Measurements from ENCODE around the gene TIGD6. TPM values are rescaled to one million over a fixed set of nuclear protein-coding genes. Genes with fewer than 3 reads are reported as not detected.

The TIGD6 gene
- total RNA-seq, 5 donors from 2014 or later (not counting 1 experiment from before 2014, with no cell fraction given): 1.7 to 4.5 (median 4.0) TPM

GRCh38 chr5:149956685-149957084 lies 43.8 kb downstream of the TIGD6 start:
- WGBS (ENCODE audit: insufficient coverage): 71% methylated on average over 1 of the region's 5 CpGs
- CTCF ChIA-PET: interaction anchor here in 1 of 2 donors (0.7 kb wide), 1 partner anchor 53 kb away, joined by 4 read pairs; no protein-coding TSS in a partner anchor
- Mint-ChIP-seq H3K36me3 (no peaks in the 10 kb centered on the region), H3K9me3 (no peaks in the 10 kb centered on the region), H3K27ac (no peak overlapping the region), H3K4me1 (peaks cover 20 to 24% (median 23%) of the 10 kb centered on the region in 3 donors), H3K27me3 (no peaks in the 10 kb centered on the region), H3K4me3 (no peak overlapping the region)
- POLR2A ChIA-PET: interaction anchor here in 1 of 2 donors (0.6 kb wide), 1 partner anchor 9 kb away, joined by 5 read pairs; no protein-coding TSS in a partner anchor
- Histone ChIP-seq H3K4me1 (ENCODE audit: control insufficient read depth in 1 of 2, extremely low read depth in 1 of 2, insufficient read depth in 2 of 2, low read length in 2 of 2) (peaks cover 6 to 21% of the 10 kb centered on the region in 2 experiments), H3K4me3 (ENCODE audit: control insufficient read depth in 1 of 2, extremely low read depth in 1 of 2, low read length in 1 of 2) (no peak overlapping the region), H3K36me3 (ENCODE audit: control insufficient read depth in 2 of 2, extremely low read depth in 1 of 2, insufficient read depth in 1 of 2, low read length in 1 of 2) (no peaks in the 10 kb centered on the region), H3K27ac (ENCODE audit: low read length) (no peak overlapping the region), H3K27me3 (replicated peaks in 1 of 2; ENCODE audit: control insufficient read depth in 2 of 2, extremely low read depth in 1 of 2, insufficient read depth in 2 of 2, low read length in 1 of 2) (peaks cover 0 to 10% of the 10 kb centered on the region in 2 experiments), H3K9me3 (no peaks in the 10 kb centered on the region)
- no peak for ATAC-seq (replicated peaks in 1 of 4)
- no peak for DNase-seq

GRCh38 chr5:149954798-149955197 lies 45.7 kb downstream of the TIGD6 start:
- WGBS (ENCODE audit: insufficient coverage): 85% methylated on average over 3 of the region's 6 CpGs
- Histone ChIP-seq H3K4me3 (ENCODE audit: control insufficient read depth in 1 of 2, extremely low read depth in 1 of 2, low read length in 1 of 2) (no peak overlapping the region), H3K4me1 (ENCODE audit: control insufficient read depth in 1 of 2, extremely low read depth in 1 of 2, insufficient read depth in 2 of 2, low read length in 2 of 2) (peaks cover 3 to 8% of the 10 kb centered on the region in 2 experiments), H3K36me3 (ENCODE audit: control insufficient read depth in 2 of 2, extremely low read depth in 1 of 2, insufficient read depth in 1 of 2, low read length in 1 of 2) (no peaks in the 10 kb centered on the region), H3K9me3 (no peaks in the 10 kb centered on the region), H3K27me3 (replicated peaks in 1 of 2; ENCODE audit: control insufficient read depth in 2 of 2, extremely low read depth in 1 of 2, insufficient read depth in 2 of 2, low read length in 1 of 2) (peaks cover 0 to 10% of the 10 kb centered on the region in 2 experiments), H3K27ac (ENCODE audit: low read length) (no peak overlapping the region)
- Mint-ChIP-seq H3K36me3 (no peaks in the 10 kb centered on the region), H3K9me3 (no peaks in the 10 kb centered on the region), H3K27me3 (no peaks in the 10 kb centered on the region), H3K4me3 (no peak overlapping the region), H3K4me1 (peaks cover 7 to 9% (median 8%) of the 10 kb centered on the region in 3 donors), H3K27ac (no peak overlapping the region)
- ChIA-PET CTCF (interaction anchor here in 1 of 2 donors (0.6 kb wide), 1 partner anchor 32 kb away, joined by 3 read pairs; no protein-coding TSS in a partner anchor), POLR2A (no interaction called here)
- ATAC-seq (replicated peaks in 1 of 4) (no peak), DNase-seq (no peak)

- Mint-ChIP-seq H3K27ac (no peak overlapping the region), H3K4me1 (no peaks in the 10 kb centered on the region), H3K27me3 (peaks cover under 1 to 4% of the 10 kb centered on the region in 2 donors), H3K36me3 (no peaks in the 10 kb centered on the region), H3K9me3 (no peaks in the 10 kb centered on the region), H3K4me3 (no peak overlapping the region)
- POLR2A ChIA-PET: no interaction called here
- peaks cover 0 to 10% of the 10 kb centered on the region in 2 experiments for H3K27me3 ChIP-seq (replicated peaks in 1 of 2; ENCODE audit: control insufficient read depth in 2 of 2, extremely low read depth in 1 of 2, insufficient read depth in 2 of 2, low read length in 1 of 2)
- DNase-seq: no peak
- 94% methylated on average over 6 of the region's 9 CpGs for WGBS (ENCODE audit: insufficient coverage)
- H3K4me3 ChIP-seq (ENCODE audit: control insufficient read depth in 1 of 2, extremely low read depth in 1 of 2, low read length in 1 of 2): no peak overlapping the region
- H3K36me3 ChIP-seq (ENCODE audit: control insufficient read depth in 2 of 2, extremely low read depth in 1 of 2, insufficient read depth in 1 of 2, low read length in 1 of 2): no peaks in the 10 kb centered on the region
- ATAC-seq (replicated peaks in 1 of 4): no peak
- H3K4me1 ChIP-seq (ENCODE audit: control insufficient read depth in 1 of 2, extremely low read depth in 1 of 2, insufficient read depth in 2 of 2, low read length in 2 of 2): no peaks in the 10 kb centered on the region
- H3K27ac ChIP-seq (ENCODE audit: low read length): no peak overlapping the region
- H3K9me3 ChIP-seq: no peaks in the 10 kb centered on the region
- CTCF ChIA-PET: interaction anchor here in 1 of 2 donors (0.6 kb wide), 1 partner anchor 13 kb away, joined by 3 read pairs; no protein-coding TSS in a partner anchor
Observed at GRCh38 chr5:149953436-149954121, 46.9 kb downstream of the TIGD6 start.

GRCh38 chr5:149951138-149951749 lies 49.2 kb downstream of the TIGD6 start:
- 83% methylated on average over 4 of the region's 6 CpGs for WGBS (ENCODE audit: insufficient coverage)
- ChIA-PET CTCF (interaction anchor here in 1 of 2 donors (0.7 to 1.1 kb wide), 2 partner anchors 41 to 578 kb away, joined by 3 read pairs; no protein-coding TSS in a partner anchor), POLR2A (no interaction called here)
- no peaks in the 10 kb centered on the region for H3K9me3 ChIP-seq
- Mint-ChIP-seq H3K27me3 (peaks cover 6 to 7% of the 10 kb centered on the region in 2 donors), H3K4me1 (no peaks in the 10 kb centered on the region), H3K36me3 (no peaks in the 10 kb centered on the region), H3K4me3 (no peak overlapping the region), H3K27ac (no peak overlapping the region), H3K9me3 (no peaks in the 10 kb centered on the region)
- ATAC-seq (replicated peaks in 1 of 4): no peak
- no peak overlapping the region for H3K4me3 ChIP-seq (ENCODE audit: control insufficient read depth in 1 of 2, extremely low read depth in 1 of 2, low read length in 1 of 2)
- no peaks in the 10 kb centered on the region for H3K36me3 ChIP-seq (ENCODE audit: control insufficient read depth in 2 of 2, extremely low read depth in 1 of 2, insufficient read depth in 1 of 2, low read length in 1 of 2)
- H3K27me3 ChIP-seq (replicated peaks in 1 of 2; ENCODE audit: control insufficient read depth in 2 of 2, extremely low read depth in 1 of 2, insufficient read depth in 2 of 2, low read length in 1 of 2): peaks cover 0 to 10% of the 10 kb centered on the region in 2 experiments
- H3K27ac ChIP-seq (ENCODE audit: low read length): no peak overlapping the region
- H3K4me1 ChIP-seq (ENCODE audit: control insufficient read depth in 1 of 2, extremely low read depth in 1 of 2, insufficient read depth in 2 of 2, low read length in 2 of 2): no peaks in the 10 kb centered on the region
- DNase-seq: no peak

GRCh38 chr5:149948993-149949392 lies 51.5 kb downstream of the TIGD6 start:
- H3K4me1 ChIP-seq (ENCODE audit: control insufficient read depth in 1 of 2, extremely low read depth in 1 of 2, insufficient read depth in 2 of 2, low read length in 2 of 2): no peaks in the 10 kb centered on the region
- no peak overlapping the region for H3K27ac ChIP-seq (ENCODE audit: low read length)
- DNase-seq (no peak), ATAC-seq (replicated peaks in 1 of 4) (no peak)
- Mint-ChIP-seq H3K27ac (no peak overlapping the region), H3K4me3 (no peak overlapping the region), H3K9me3 (no peaks in the 10 kb centered on the region), H3K27me3 (peaks cover 6 to 7% of the 10 kb centered on the region in 2 donors), H3K36me3 (no peaks in the 10 kb centered on the region), H3K4me1 (no peaks in the 10 kb centered on the region)
- 100% methylated on average over 1 of the region's 5 CpGs for WGBS (ENCODE audit: insufficient coverage)
- H3K27me3 ChIP-seq (replicated peaks in 1 of 2; ENCODE audit: control insufficient read depth in 2 of 2, extremely low read depth in 1 of 2, insufficient read depth in 2 of 2, low read length in 1 of 2): peaks cover 0 to 13% of the 10 kb centered on the region in 2 experiments
- ChIA-PET POLR2A (interaction anchor here in 1 of 2 donors (0.6 kb wide), 1 partner anchor 68 kb away, joined by 4 read pairs; no protein-coding TSS in a partner anchor), CTCF (no interaction called here)
- H3K36me3 ChIP-seq (ENCODE audit: control insufficient read depth in 2 of 2, extremely low read depth in 1 of 2, insufficient read depth in 1 of 2, low read length in 1 of 2): no peaks in the 10 kb centered on the region
- H3K9me3 ChIP-seq: no peaks in the 10 kb centered on the region
- H3K4me3 ChIP-seq (ENCODE audit: control insufficient read depth in 1 of 2, extremely low read depth in 1 of 2, low read length in 1 of 2): no peak overlapping the region

- H3K27ac Mint-ChIP-seq: no peak overlapping the region
Observed at GRCh38 chr5:149946118-149946517, 54.3 kb downstream of the TIGD6 start.

More at GRCh38 chr5:149946118-149946517, 54.3 kb downstream of the TIGD6 start:
- Mint-ChIP-seq H3K9me3 (no peaks in the 10 kb centered on the region), H3K36me3 (no peaks in the 10 kb centered on the region), H3K4me1 (no peaks in the 10 kb centered on the region), H3K4me3 (no peak overlapping the region), H3K27me3 (peaks cover 7% of the 10 kb centered on the region in 2 donors)
- H3K9me3 ChIP-seq: no peaks in the 10 kb centered on the region
- peaks cover 0 to 11% of the 10 kb centered on the region in 2 experiments for H3K27me3 ChIP-seq (replicated peaks in 1 of 2; ENCODE audit: control insufficient read depth in 2 of 2, extremely low read depth in 1 of 2, insufficient read depth in 2 of 2, low read length in 1 of 2)
- ChIA-PET CTCF (no interaction called here), POLR2A (no interaction called here)
- H3K36me3 ChIP-seq (ENCODE audit: control insufficient read depth in 2 of 2, extremely low read depth in 1 of 2, insufficient read depth in 1 of 2, low read length in 1 of 2): no peaks in the 10 kb centered on the region
- 100% methylated on average over 1 of the region's 3 CpGs for WGBS (ENCODE audit: insufficient coverage)
- ATAC-seq (replicated peaks in 1 of 4) (no peak), DNase-seq (no peak)
- H3K27ac ChIP-seq (ENCODE audit: low read length): no peak overlapping the region
- no peak overlapping the region for H3K4me3 ChIP-seq (ENCODE audit: control insufficient read depth in 1 of 2, extremely low read depth in 1 of 2, low read length in 1 of 2)
- no peaks in the 10 kb centered on the region for H3K4me1 ChIP-seq (ENCODE audit: control insufficient read depth in 1 of 2, extremely low read depth in 1 of 2, insufficient read depth in 2 of 2, low read length in 2 of 2)

Data from T-cell (primary cell).